GM19351 (cell line): ENCODE measurements around the gene ANLN.

Source experiments
- ATAC-seq: cut with Tn5 transposase; IDR thresholded peaks from one replicate; pipeline ENCODE4 v1.9.1; 2021; ENCODE audit warnings: mild to moderate bottlenecking, moderate library complexity; ENCODE audit not compliant: unreplicated experiment

The ANLN gene

GRCh38 chr7:36409180-36409579 lies 19.5 kb downstream of the ANLN start:
- ATAC-seq = no peak

GRCh38 chr7:36415144-36415543 lies 25.5 kb downstream of the ANLN start:
- ATAC-seq = no peak

GRCh38 chr7:36416251-36416650 lies 26.6 kb downstream of the ANLN start:
- ATAC-seq = no peak

GRCh38 chr7:36420307-36420706 lies 30.6 kb downstream of the ANLN start:
- ATAC-seq = no peak

GRCh38 chr7:36422072-36422471 lies 32.4 kb downstream of the ANLN start:
- no peak for ATAC-seq

GRCh38 chr7:36423633-36424032 lies 34.0 kb downstream of the ANLN start:
- no peak for ATAC-seq

- no peak for ATAC-seq
Measured at GRCh38 chr7:36430186-36430585, 40.5 kb downstream of the ANLN start.

- ATAC-seq = no peak
Measured at GRCh38 chr7:36430881-36431280, 41.2 kb downstream of the ANLN start.

- ATAC-seq = no peak
Measured at GRCh38 chr7:36438211-36438610, 48.5 kb downstream of the ANLN start.

- ATAC-seq = no peak
Measured at GRCh38 chr7:36439624-36440023, 50.0 kb downstream of the ANLN start.

- no peak for ATAC-seq
Measured at GRCh38 chr7:36440880-36441279, 51.2 kb downstream of the ANLN start.

- ATAC-seq = no peak
Measured at GRCh38 chr7:36441344-36442022, 51.8 kb downstream of the ANLN start.

GRCh38 chr7:36448781-36449379 lies 59.2 kb downstream of the ANLN start:
- no peak for ATAC-seq

GRCh38 chr7:36449685-36450084 lies 60.0 kb downstream of the ANLN start:
- ATAC-seq = no peak

GRCh38 chr7:36453769-36454168 lies 64.1 kb downstream of the ANLN start:
- no peak for ATAC-seq

- ATAC-seq = no peak
Measured at GRCh38 chr7:36455646-36456045, 66.0 kb downstream of the ANLN start.

GRCh38 chr7:36456138-36456537 lies 66.5 kb downstream of the ANLN start:
- ATAC-seq = no peak

- no peak for ATAC-seq
Measured at GRCh38 chr7:36456548-36456947, 66.9 kb downstream of the ANLN start.

- ATAC-seq = no peak
Measured at GRCh38 chr7:36459236-36459960, 69.7 kb downstream of the ANLN start.

- ATAC-seq = no peak
Measured at GRCh38 chr7:36460811-36461429, 71.3 kb downstream of the ANLN start.

GRCh38 chr7:36462551-36463137 lies 73.0 kb downstream of the ANLN start:
- ATAC-seq = no peak
